ENCODE results near the gene RPP25L. TPM values are rescaled to one million over a fixed set of nuclear protein-coding genes. Genes with fewer than 3 reads are reported as not detected.

Gene RPP25L
- total RNA-seq, 1 experiment from 2014 or later, result 51.1 TPM

GRCh38 chr9:34624475-34625185 is 12.7 kb upstream of the RPP25L start:
- POLR2A ChIA-PET, result no interaction called here
- CTCF ChIA-PET, result no interaction called here
- H3K27ac ChIP-seq (ENCODE audit: low read depth, low read length), result no peak overlapping the region
- DNase-seq (ENCODE audit: low read depth, low spot score) (no peak), ATAC-seq (no peak)
- H2AFZ ChIP-seq (ENCODE audit: low read depth, low read length, poor library complexity, severe bottlenecking), result no peak overlapping the region
- peaks cover 8% of the 10 kb centered on the region; the same call in 1 of the 2 replicates for H3K27me3 ChIP-seq (ENCODE audit: insufficient read depth, low read length)
- no peak overlapping the region for H3K9ac ChIP-seq (ENCODE audit: low read length)
- RAD21 ChIA-PET (ENCODE audit: low non-redundant PET in 1 of 2, low total read pairs in 2 of 2, uncharacterized antibody in 2 of 2, unreplicated experiment in 2 of 2), result no interaction called here
- no peaks in the 10 kb centered on the region for H3K9me2 ChIP-seq (ENCODE audit: insufficient read depth)
- no peak overlapping the region for H3K4me2 ChIP-seq (ENCODE audit: low read length)
- TF ChIP-seq CEBPB (IDR thresholded peaks at IDR 0.05; ENCODE audit: low read depth) (no peak), EZH2phosphoT487 (IDR thresholded peaks at IDR 0.05; ENCODE audit: borderline replicate concordance) (no peak), MAX (IDR thresholded peaks at IDR 0.05) (no peak), EGR1 (IDR thresholded peaks at IDR 0.05; ENCODE audit: low read depth) (no peak), YY1 (IDR thresholded peaks at IDR 0.05; ENCODE audit: extremely low read depth, insufficient replicate concordance, low read depth, low read length) (no peak), REST (IDR thresholded peaks at IDR 0.05; ENCODE audit: low read depth) (no peak)
- H3K79me2 ChIP-seq (ENCODE audit: insufficient read depth, low read length), result 0 out of 2 replicates have a peak, but pooled peaks cover 3% of the 10 kb centered on the region
- no peaks in the 10 kb centered on the region for H3K36me3 ChIP-seq (ENCODE audit: control insufficient read depth in 1 of 2, insufficient read depth in 2 of 2, low read length in 2 of 2)
- peaks cover 7 to 19% of the 10 kb centered on the region in 2 experiments for H3K4me1 ChIP-seq (ENCODE audit: control insufficient read depth in 1 of 2, insufficient read depth in 2 of 2, low read length in 2 of 2)
- intact Hi-C loops (cut with micrococcal nuclease), result no loop called here
- no peaks in the 10 kb centered on the region for H4K20me1 ChIP-seq (ENCODE audit: insufficient read depth)
- no TSS peak for BruUV-seq (replicated peaks)
- H3K9me3 ChIP-seq (ENCODE audit: control insufficient read depth in 1 of 2, insufficient read depth in 1 of 2, low read depth in 1 of 2, low read length in 2 of 2), result no peaks in the 10 kb centered on the region
- H3K4me3 ChIP-seq (replicated peaks in 1 of 2; ENCODE audit: low read depth in 1 of 2, low read length in 2 of 2), result no peak overlapping the region

All from HCT116 (cell line).